HTR-8/SVneo (cell line): ENCODE results near the gene TSGA10.
"Not testable (repeated sequence)": the region's sequence is repeated elsewhere in the genome, so short reads cannot be mapped to it uniquely, and the experiment has no call there.

Source experiments
- DNase-seq: peaks from one replicate; pipeline ENCODE4 v3.0.0; 2011; ENCODE audit warnings: low spot score, mixed read lengths; ENCODE audit not compliant: insufficient read length
- FAIRE-seq: peaks from 2 replicates; lab custom pipeline; 2011; peaks lifted over from hg19 to GRCh38; lab: Jason Lieb, UNC

The TSGA10 gene

GRCh38 chr2:99081891-99082290 lies 72.9 kb downstream of the TSGA10 start:
- FAIRE-seq: no peak
- no peak for DNase-seq

- FAIRE-seq (no peak), DNase-seq (no peak)
Observed at GRCh38 chr2:99079226-99079625, 75.5 kb downstream of the TSGA10 start.

- no peak for FAIRE-seq
- DNase-seq: no peak
Observed at GRCh38 chr2:99072551-99072950, 82.2 kb downstream of the TSGA10 start.

GRCh38 chr2:99067871-99068625 lies 86.7 kb downstream of the TSGA10 start:
- FAIRE-seq (no peak), DNase-seq (no peak)

- DNase-seq (peak; percentile 52), FAIRE-seq (peak; percentile 86)
Observed at GRCh38 chr2:99066075-99066958, 88.4 kb downstream of the TSGA10 start.

- not testable (repeated sequence) for FAIRE-seq, DNase-seq
Observed at GRCh38 chr2:99049187-99049586, 105.6 kb downstream of the TSGA10 start.

GRCh38 chr2:99040736-99041300 lies 113.9 kb downstream of the TSGA10 start:
- not testable (repeated sequence) for DNase-seq
- peak; percentile 46 for FAIRE-seq

GRCh38 chr2:99035920-99036319 lies 118.8 kb downstream of the TSGA10 start:
- FAIRE-seq (no peak), DNase-seq (no peak)

- peak; percentile 69 for FAIRE-seq
- no peak for DNase-seq
Observed at GRCh38 chr2:99032786-99033185, 122.0 kb downstream of the TSGA10 start.

GRCh38 chr2:99032001-99032400 lies 122.7 kb downstream of the TSGA10 start:
- DNase-seq (no peak), FAIRE-seq (no peak)

GRCh38 chr2:99031481-99031880 lies 123.3 kb downstream of the TSGA10 start:
- DNase-seq: no peak
- FAIRE-seq: no peak

- no peak for DNase-seq
- FAIRE-seq: no peak
Observed at GRCh38 chr2:99028558-99028957, 126.2 kb downstream of the TSGA10 start.

- no peak for FAIRE-seq
- DNase-seq: no peak
Observed at GRCh38 chr2:99027856-99028255, 126.9 kb downstream of the TSGA10 start.

- FAIRE-seq: no peak
- DNase-seq: no peak
Observed at GRCh38 chr2:99000708-99001107, 154.0 kb downstream of the TSGA10 start.

GRCh38 chr2:98988695-98989094 lies 166.0 kb downstream of the TSGA10 start:
- DNase-seq, FAIRE-seq: not testable (repeated sequence)

GRCh38 chr2:98985905-98986666 lies 168.7 kb downstream of the TSGA10 start:
- FAIRE-seq (no peak), DNase-seq (no peak)

GRCh38 chr2:98975611-98976010 lies 179.1 kb downstream of the TSGA10 start:
- FAIRE-seq: no peak
- no peak for DNase-seq

GRCh38 chr2:98972582-98973167 lies 182.1 kb downstream of the TSGA10 start:
- no peak for FAIRE-seq
- DNase-seq: no peak

GRCh38 chr2:98959810-98960507 lies 194.8 kb downstream of the TSGA10 start:
- FAIRE-seq: no peak
- DNase-seq: no peak
